HepG2 (cell line): ENCODE data around the gene SRBD1. TPM values are rescaled to one million over a fixed set of nuclear protein-coding genes. Genes with fewer than 3 reads are reported as not detected.

Experiments used
- CCDC6 ChIP-seq: sonication (generic); formaldehyde crosslinking; IDR thresholded peaks from 2 replicates; pipeline ENCODE4 v1.8.1; 2022; ENCODE audit warnings: mild to moderate bottlenecking, missing genetic modification reagents, moderate library complexity
- CEBPG ChIP-seq: IDR thresholded peaks from 2 replicates; pipeline ENCODE4 v1.6.1; 2016
- FOXA3 ChIP-seq: IDR thresholded peaks from 2 replicates; pipeline ENCODE4 v1.6.1; 2016; ENCODE audit warnings: missing genetic modification reagents, missing compliant biosample characterization
- KLF16 ChIP-seq, 2 experiments: sonication (generic) in 1 of 2; formaldehyde crosslinking in 1 of 2; IDR thresholded peaks; 2 replicates each; pipeline versions ENCODE4 v1.6.1 to v1.8.0; 2016 to 2023; ENCODE audit warnings: missing genetic modification reagents in 2 of 2, missing compliant biosample characterization in 1 of 2
- MAZ ChIP-seq, 2 experiments: sonication (generic) in 1 of 2; formaldehyde crosslinking in 1 of 2; IDR thresholded peaks; 2 replicates each; pipeline versions ENCODE4 v1.5.0 to v1.6.1; 2012 to 2020; ENCODE audit warnings: low read depth in 2 of 2, mild to moderate bottlenecking in 2 of 2, borderline replicate concordance in 1 of 2, improper control_type of control experiment in 1 of 2, low read length in 1 of 2, missing genetic modification reagents in 1 of 2, moderate library complexity in 1 of 2
- MIER2 ChIP-seq: IDR thresholded peaks from 2 replicates; pipeline ENCODE4 v1.6.1; 2016; ENCODE audit warnings: missing biosample characterization, missing genetic modification reagents
- PHF8 ChIP-seq: sonication (generic); formaldehyde crosslinking; IDR thresholded peaks from 2 replicates; pipeline ENCODE4 v1.5.0; 2020; ENCODE audit warnings: missing genetic modification reagents
- RCOR2 ChIP-seq: IDR thresholded peaks from 2 replicates; pipeline ENCODE4 v1.6.1; 2016; ENCODE audit warnings: missing biosample characterization, missing genetic modification reagents
- SATB2 ChIP-seq: sonication (generic); formaldehyde crosslinking; IDR thresholded peaks from 2 replicates; pipeline ENCODE4 v1.5.0; 2020; ENCODE audit warnings: missing genetic modification reagents
- SP5 ChIP-seq: IDR thresholded peaks from 2 replicates; pipeline ENCODE4 v1.6.1; 2016; ENCODE audit warnings: low read depth, borderline replicate concordance
- TCF7 ChIP-seq: sonication (generic); IDR thresholded peaks from 2 replicates; pipeline ENCODE4 v1.6.1; 2016; ENCODE audit warnings: antibody characterized with exemption, low read depth
- TEAD3 ChIP-seq: optimal IDR thresholded peaks from 2 replicates; pipeline ENCODE3; 2016; ENCODE audit warnings: borderline replicate concordance
- ZBTB14 ChIP-seq: sonication (generic); formaldehyde crosslinking; IDR thresholded peaks from 2 replicates; pipeline ENCODE4 v1.4.0; 2020; ENCODE audit warnings: missing genetic modification reagents
- ZEB1 ChIP-seq: IDR thresholded peaks from 2 replicates; pipeline ENCODE4 v1.6.1; 2012; ENCODE audit warnings: mild to moderate bottlenecking, low read depth, inconsistent platforms; ENCODE audit not compliant: insufficient replicate concordance
- ZGPAT ChIP-seq: IDR thresholded peaks from 2 replicates; pipeline ENCODE4 v1.6.1; 2016; ENCODE audit warnings: mild to moderate bottlenecking
- ZNF318 ChIP-seq: sonication (generic); formaldehyde crosslinking; IDR thresholded peaks from 2 replicates; pipeline ENCODE4 v1.4.0; 2020; ENCODE audit warnings: mild to moderate bottlenecking, missing genetic modification reagents
- ZNF784 ChIP-seq: sonication (generic); formaldehyde crosslinking; IDR thresholded peaks from 2 replicates; pipeline ENCODE4 v1.5.1; 2020; ENCODE audit warnings: missing genetic modification reagents, mild to moderate bottlenecking, borderline replicate concordance
- ZNF878 ChIP-seq: sonication (generic); formaldehyde crosslinking; IDR thresholded peaks from 2 replicates; pipeline ENCODE4 v1.8.1; 2023; ENCODE audit warnings: mild to moderate bottlenecking, missing genetic modification reagents, moderate library complexity
- polyA plus RNA-seq, 8 experiments: library from polyadenylated mRNA; depleted of rRNA in 3 of 8; stranded (reverse) in 7 of 8; unstranded in 1 of 8; fragments of >200 nt; fragmentation: Illumina TruSeq in 4 of 8; extraction: Trizol in 4 of 8; gene quantifications; 2 replicates each; pipeline versions ENCODE4 v1.2.1 to v1.2.3, GENCODE V29; 2011 to 2016; ENCODE audit warnings: low read depth in 4 of 8, missing spikeins in 1 of 8, mixed read lengths in 1 of 8; ENCODE audit not compliant: insufficient read depth in 1 of 8
- total RNA-seq, 5 experiments: library from RNA; depleted of rRNA; stranded (reverse); fragments of >200 nt; fragmentation: Illumina TruSeq; extraction: Trizol; gene quantifications; 2 replicates each; pipeline ENCODE4 v1.2.3, GENCODE V29; 2016; ENCODE audit warnings: low read depth in 1 of 5

Gene SRBD1
- total and polyA plus RNA-seq, 2 of the 13 experiments (the other 11 are each of a cell fraction or from before 2014, with no cell fraction given) = 3.2 to 23.9 TPM

- TF ChIP-seq SP5 (CRISPR knock-in tag) (peak; percentile 14; the same call in 1 of the 2 replicates), TEAD3 (CRISPR knock-in tag) (peak; percentile 64), RCOR2 (peak; percentile 89), ZBTB14 (CRISPR knock-in tag) (no peak), CEBPG (CRISPR knock-in tag) (peak; percentile 95), ZNF878 (CRISPR knock-in tag) (no peak; the same call in 1 of the 2 replicates), MIER2 (0 out of 2 replicates have a peak, but pooled peaks have one; percentile 28), KLF16 (CRISPR knock-in tag; IDR thresholded peaks at IDR 0.05) (peak in 1 of 2 experiments; percentile 87; a peak in 2 of 4 replicates), TCF7 (peak; percentile 65), ZNF784 (CRISPR knock-in tag) (no peak), ZEB1 (peak; percentile 88), CCDC6 (CRISPR knock-in tag) (no peak), ZGPAT (CRISPR knock-in tag) (peak; percentile 73; the same call in 1 of the 2 replicates), ZNF318 (no peak), FOXA3 (CRISPR knock-in tag) (peak; percentile 95), SATB2 (no peak), MAZ (IDR thresholded peaks at IDR 0.05; ENCODE audit: borderline replicate concordance, low read depth, low read length) (no peak), MAZ (CRISPR knock-in tag; IDR thresholded peaks at IDR 0.05; ENCODE audit: low read depth) (0 out of 2 replicates have a peak, but pooled peaks have one; percentile 53), PHF8 (CRISPR knock-in tag) (no peak)
These were observed 141.6 kb downstream of the SRBD1 start (continued) for GRCh38 chr2:45469314-45470099.
